GM18508 (cell line): ENCODE measurements around the gene PLG.
"Not testable (repeated sequence)": the region's sequence is repeated elsewhere in the genome, so short reads cannot be mapped to it uniquely, and the experiment has no call there.

Source experiments
- ATAC-seq: cut with Tn5 transposase; IDR thresholded peaks from one replicate; pipeline ENCODE4 v1.9.1; 2021; ENCODE audit warnings: moderate number of reproducible peaks; ENCODE audit not compliant: insufficient read depth, unreplicated experiment

Gene PLG

DNA sequence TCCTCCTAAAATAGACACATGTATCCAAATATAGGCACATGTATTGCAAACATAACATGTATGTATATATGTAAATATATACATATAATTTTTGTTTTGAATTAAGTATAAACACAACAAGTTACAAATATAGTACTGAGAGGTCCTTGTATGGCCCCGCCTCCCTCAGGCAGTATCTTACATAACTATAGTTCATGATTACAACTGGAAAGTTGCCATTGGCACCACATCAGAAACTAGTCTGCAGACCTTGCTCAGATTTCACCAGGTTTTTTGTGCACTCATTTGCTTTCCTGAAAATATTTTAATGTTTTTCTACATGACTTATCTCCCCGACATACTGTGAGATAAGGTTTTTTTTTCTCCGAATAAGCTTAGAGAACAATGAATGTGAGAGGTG is 5.2 kb upstream of the PLG start:
- ATAC-seq, result not testable (repeated sequence)

DNA sequence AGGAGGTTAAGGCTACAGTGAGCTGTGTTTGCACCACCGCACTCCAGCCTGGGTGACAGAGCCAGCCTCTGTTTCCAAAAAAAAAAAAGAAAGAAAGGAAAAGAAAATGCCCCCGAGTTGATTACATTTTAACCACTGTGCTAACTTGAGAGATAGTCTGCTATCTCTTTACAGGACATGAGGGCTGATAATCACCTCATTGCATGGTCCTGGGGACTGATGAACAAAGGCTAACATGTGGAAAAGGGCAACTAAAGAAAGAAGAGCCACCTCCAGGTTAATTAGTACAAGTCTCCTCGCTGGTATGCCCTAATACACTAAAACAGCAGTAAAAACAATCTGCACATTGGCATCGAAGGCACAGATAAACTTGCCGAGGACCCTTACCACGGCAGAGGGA is 4.2 kb upstream of the PLG start:
- no peak for ATAC-seq

DNA sequence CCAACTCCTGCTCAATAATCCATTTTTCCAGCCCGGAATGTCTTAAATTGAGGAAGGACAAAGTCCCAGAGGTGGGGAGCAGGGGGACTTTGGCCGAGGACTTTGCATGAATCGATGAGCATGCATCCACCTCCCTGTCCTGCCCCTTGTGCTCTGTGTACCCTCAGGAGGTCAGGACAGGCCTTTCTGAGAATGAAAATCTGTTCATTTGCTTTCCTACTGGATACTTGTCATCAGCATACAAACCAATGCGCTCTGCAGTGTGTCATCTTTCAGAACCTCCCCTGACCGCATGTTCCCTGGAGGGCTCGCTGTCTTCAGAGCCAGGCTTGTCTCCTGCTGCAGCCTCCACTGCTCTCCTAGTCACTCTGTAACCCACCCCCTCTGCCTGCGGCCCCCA is 2.6 kb downstream of the PLG start:
- not testable (repeated sequence) for ATAC-seq

DNA sequence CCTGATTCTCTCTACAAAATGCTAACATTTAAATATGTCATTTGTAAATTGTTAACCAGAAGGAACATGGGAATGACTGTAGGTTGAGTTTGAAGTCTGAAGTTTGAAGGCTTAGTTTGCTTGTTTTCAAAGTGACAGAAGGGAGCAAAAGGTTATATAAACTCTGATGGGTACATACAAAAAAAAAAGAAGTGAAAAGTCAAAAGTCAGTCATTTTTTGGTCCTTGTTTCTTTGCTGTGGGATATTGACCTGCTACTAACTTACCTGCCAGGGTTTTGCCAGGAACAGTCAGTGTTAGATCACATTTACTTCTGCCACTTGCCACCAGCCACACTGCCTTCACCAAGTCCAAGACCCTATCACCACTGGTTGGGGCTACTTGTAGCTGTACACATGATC is 6.9 kb downstream of the PLG start:
- ATAC-seq, result not testable (repeated sequence)

DNA sequence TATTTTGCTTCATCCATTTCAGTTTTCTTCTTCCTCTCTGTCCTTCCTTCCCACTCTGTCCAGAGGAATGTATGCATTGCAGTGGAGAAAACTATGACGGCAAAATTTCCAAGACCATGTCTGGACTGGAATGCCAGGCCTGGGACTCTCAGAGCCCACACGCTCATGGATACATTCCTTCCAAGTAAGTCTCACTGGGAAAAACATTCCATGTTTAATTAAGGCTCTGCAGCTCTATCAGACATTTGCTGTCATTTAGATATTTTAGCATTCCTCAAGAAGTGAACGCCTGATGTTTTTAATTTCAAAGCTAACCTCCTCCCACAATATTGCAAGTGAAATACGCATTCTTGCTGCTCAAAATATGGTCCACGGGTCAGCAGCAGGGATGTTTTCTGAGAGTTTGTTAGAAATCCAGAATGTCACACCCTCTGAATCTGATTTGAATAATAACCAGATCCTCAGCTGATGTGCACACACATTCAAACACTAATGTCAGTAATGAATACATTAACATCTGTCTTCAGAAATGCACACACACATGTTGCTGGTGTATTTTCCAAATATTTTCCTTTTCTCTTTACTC is 12.8 kb downstream of the PLG start:
- ATAC-seq, result no peak

DNA sequence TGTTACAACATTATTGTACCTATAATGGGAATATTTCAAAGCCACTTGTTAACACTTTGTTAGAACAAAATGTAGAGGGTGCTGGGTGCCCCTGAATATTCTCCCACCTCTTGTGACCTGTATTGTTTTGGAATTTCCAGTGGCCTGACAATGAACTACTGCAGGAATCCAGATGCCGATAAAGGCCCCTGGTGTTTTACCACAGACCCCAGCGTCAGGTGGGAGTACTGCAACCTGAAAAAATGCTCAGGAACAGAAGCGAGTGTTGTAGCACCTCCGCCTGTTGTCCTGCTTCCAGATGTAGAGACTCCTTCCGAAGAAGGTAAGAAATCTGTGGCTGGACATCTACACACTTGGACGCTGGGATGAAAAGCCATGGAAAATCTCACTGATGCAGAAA is 28.9 kb downstream of the PLG start:
- ATAC-seq, result no peak

DNA sequence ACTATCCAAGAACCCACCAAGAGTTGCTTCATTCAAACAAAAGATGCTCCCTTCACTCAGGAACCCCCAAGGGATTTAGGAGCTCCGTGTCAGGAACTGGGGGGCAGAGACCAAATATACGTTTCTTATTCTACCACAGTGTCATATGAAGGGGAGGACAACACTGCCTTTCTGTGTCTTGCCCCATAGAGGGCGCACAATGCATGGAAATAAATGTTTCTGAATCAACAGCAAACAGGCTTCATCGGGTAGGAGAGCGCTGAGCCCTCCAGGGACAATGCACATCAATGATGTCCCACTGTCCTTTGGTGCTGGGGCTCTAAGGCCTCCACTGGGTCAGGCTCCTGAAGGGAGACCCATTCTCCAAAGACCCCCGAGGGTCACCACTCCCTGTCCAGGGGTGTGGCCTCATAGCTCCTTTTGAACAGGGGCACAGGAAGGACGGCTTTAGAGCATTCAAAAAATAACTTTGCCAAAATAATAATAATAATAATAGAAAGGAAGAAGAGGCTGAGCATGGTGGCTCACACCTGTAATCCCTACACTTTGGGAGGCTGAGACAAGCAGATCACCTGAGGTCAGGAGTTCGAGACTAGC is 31.1 kb downstream of the PLG start:
- ATAC-seq, result peak; percentile 84

DNA sequence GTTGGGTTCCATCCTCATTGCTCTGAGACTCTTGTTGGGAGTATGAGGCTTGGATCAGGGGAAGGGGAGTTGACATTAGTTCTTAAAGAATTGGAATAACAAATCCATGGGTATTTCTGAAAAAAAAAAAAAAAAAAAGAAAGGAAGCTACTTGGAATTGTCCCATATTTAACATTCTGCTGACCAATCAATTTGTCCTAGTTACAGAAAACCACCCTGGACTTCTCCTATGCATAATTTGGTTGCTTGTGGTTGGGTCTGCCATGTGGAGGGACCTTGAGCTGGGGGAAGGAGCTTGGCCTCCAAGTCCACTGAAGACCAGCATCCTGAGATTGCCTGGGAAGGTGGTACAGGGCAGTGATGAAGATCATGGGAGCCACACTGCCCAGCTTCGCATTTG is 32.6 kb downstream of the PLG start:
- ATAC-seq, result no peak

DNA sequence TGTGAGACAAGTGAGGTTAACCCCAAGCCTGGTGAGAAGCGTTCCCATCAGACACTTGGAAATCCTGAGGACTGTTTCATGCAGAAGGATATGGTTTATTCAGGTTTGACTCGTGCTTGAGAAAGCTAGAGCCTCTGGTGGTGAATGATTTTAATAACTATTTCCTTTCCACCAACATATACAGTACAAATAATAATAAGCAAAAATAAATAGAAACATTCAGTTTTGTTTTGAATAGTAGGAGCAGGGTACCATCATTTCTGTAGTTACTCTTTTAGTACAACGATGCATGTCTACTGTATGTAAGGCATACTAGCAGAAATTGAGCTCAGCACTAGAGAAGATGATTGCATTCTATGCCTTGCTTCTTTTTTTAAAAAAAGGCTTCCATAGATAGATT is 33.5 kb downstream of the PLG start:
- ATAC-seq, result peak; percentile 79

DNA sequence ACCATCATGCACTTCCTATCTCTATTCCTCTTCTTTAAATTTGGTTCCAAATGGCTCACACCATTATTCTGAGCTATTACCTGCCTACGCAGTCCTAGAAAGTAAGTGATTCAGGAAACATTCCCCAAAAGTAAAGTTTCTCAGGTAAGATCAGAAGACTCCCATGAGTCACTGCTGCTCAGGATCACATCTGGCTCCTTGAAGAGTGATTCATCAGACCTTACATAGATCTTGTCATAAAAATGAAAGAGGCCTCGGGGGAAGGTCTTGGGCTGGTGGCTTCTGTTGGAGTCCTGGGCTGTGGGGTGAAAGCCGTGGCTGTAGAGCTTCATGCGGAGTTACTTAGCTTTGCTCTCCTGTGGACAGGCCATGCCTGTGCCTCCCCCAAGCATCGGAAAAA is 35.9 kb downstream of the PLG start:
- no peak for ATAC-seq

DNA sequence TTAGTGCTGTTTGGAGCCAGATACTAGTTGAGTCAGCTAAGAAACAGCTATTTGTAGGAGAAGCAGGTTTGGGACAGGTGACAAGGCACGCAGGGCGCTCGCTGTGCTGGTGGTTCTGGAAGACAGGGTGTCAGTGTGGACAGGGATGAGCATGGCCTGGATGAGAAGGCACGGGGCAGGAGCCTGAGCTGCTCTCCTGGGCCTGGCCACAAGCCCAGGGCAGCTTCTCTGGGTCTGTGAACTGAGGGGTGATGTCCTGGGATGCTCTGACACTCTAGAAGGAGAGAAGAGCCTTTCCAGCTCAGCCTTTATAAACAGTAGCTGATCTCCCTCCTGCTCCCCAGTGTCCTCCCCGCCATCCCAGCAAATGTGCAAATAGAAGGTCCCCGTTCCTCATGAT is 37.9 kb downstream of the PLG start:
- no peak for ATAC-seq

DNA sequence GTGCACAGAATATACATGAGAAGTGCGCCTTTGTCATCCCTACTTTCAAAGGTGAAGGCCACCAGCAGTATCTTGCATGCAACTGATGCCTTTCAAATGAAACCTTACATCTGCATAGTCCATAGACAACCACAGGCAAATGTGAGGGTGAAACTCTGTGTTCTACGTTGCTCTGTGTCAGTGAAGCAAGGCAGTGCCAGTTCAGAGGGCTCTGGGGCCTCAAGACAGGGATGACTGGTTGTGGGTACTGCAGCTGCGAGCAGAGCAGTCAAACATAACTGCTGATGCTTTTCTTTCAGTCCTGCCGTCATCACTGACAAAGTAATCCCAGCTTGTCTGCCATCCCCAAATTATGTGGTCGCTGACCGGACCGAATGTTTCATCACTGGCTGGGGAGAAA is 39.0 kb downstream of the PLG start:
- ATAC-seq, result peak; percentile 99

DNA sequence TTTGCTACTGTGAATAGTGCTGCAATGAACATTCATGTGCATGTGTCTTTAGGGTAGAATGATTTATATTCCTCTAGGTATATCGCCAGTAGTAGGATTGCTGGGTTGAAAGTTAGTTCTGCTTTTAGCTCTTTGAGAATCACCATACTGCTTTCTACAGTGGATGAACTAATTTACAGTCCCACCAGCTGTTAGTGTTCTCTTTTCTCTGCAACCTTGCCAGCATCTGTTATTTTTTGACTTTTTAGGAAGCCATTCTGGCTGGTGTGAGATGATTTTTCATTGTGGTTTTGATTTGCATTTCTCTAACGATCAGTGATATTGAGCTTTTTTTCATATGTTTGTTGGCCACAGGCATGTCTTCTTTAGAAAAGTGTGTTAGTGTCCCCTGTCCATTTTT is 40.0 kb downstream of the PLG start:
- ATAC-seq, result peak; percentile 38

DNA sequence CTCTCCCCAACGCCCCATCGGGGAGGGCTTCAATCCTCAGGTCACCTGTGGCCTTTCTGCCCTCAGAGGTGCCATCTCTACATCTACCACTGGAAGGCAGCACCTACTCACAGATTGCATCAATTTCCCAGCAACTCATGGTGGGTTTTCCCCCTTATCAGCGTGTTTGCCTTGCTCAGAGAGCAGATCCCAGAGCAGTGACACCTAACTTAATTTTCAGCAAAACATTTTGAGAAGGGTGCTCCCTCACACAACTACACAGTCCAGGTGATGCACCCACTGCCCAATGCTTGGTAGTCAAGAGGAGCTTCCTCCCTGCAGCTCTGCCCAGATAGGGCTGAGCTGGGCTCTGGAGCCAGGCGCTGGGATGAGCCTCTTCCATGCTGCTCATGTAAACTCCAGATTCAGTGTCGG is 48.2 kb downstream of the PLG start:
- ATAC-seq, result peak; percentile 74

DNA sequence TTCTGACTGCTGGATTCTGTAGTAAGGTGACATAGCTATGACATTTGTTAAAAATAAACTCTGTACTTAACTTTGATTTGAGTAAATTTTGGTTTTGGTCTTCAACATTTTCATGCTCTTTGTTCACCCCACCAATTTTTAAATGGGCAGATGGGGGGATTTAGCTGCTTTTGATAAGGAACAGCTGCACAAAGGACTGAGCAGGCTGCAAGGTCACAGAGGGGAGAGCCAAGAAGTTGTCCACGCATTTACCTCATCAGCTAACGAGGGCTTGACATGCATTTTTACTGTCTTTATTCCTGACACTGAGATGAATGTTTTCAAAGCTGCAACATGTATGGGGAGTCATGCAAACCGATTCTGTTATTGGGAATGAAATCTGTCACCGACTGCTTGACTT is 51.2 kb downstream of the PLG start:
- ATAC-seq, result not testable (repeated sequence)

DNA sequence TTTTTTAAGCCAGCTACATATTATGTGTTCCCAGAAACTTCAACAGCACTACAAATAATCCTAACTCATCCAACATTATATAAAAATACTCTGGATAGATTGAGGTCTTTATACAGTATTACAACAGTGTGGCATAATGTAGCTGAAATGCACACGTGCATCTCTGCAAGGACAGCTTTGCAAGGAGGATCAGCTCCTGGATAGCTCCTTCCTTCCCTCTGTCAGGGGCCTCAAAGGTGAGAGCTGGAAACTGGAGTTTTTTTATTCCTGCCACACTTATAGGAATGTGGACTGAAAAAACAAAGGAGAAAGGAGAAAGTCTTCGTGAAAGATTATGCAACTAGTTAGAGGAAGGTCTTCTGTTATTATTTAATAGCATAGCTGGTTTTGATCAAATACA is 53.1 kb downstream of the PLG start:
- no peak for ATAC-seq

DNA sequence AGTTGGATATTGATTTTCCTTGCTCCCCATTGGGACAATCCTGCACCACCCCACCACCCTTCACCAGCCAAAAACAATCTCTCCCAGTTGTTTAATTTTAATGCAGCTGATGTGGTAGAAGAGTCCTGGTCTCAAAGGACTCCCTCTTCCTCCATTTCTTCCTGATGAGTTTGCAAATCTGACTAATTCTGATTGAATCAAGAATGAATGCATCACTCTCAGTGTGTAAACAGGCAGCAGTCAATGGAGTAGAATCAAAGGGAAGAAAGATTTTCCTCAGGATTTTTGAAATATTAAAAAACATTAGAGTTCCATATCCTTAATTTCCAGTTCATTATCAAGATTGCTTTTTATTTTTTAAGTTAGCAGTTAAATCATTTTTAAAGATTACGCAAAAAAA is 54.0 kb downstream of the PLG start:
- no peak for ATAC-seq

DNA sequence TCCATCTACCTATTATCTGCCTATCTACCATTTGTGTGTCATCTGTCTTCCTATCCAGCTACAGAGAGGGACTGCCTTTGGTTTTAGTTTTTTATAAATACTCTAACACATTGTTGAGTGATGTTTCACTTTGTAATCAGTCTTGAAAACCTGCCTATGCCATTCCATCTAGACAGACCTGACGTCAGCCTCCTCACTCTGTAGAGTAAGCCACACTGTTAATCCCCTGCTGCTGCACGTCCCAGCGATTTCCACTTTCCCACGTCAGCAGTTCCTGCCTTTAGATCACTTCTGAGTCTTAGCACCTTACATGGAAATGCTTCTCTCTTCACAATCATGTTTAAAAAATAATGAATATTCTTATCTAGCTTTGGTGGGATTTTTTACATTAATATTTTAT is 54.8 kb downstream of the PLG start:
- no peak for ATAC-seq

DNA sequence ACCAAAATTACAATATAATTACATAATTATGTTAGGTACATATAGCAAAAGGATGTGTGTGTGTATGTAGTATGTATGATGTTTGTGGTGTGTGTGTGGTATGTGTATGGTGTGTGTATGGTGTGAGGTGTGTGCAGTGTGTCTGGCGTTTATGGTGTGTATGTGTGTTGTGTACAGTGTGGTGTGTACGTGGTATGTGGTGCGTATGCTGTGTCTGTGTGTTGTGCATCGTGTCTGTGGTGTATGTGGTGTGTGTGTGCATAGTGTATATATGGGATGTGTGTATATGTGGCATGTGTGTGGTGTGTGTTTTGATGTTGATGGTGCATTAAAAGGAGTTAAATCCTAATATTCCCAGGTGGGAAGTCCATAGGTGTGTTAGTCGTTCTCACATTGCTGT is 62.8 kb downstream of the PLG start:
- ATAC-seq, result no peak

DNA sequence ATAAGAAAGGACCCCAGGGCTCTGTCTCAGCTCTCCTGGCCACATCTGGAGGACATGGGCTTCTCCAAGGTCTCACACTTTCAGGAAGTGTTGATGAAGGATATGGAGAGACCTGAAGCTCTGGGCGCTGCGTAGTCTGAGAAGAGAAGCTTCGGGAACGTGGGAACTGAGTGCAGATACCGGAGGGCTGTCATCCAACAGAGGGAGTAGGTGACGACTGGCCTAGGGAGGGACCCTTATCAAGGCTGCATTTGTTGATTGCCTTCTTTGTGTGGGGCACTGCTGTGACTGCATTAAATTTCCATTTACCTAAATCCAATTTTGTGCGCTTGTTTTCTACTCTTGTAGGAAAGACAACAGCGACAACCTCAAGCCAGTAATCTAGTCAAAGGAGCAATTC is 63.4 kb downstream of the PLG start:
- ATAC-seq, result no peak

DNA sequence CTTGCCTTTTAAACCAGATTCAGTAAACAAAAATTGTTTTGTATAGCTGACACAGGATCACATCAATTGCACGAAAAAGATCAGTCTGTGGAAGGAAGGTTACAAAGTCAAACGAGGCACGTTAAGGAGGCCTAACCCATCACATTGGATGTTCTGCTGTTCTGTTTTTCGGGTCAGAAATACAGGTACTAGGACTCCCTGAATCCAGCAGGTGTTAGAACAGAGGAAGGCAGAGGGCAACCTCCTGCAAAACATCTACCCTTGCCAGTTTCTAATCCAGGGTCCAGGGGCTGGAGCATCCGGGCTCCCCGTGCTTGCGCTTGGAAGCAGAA is 64.6 kb downstream of the PLG start:
- ATAC-seq, result no peak

DNA sequence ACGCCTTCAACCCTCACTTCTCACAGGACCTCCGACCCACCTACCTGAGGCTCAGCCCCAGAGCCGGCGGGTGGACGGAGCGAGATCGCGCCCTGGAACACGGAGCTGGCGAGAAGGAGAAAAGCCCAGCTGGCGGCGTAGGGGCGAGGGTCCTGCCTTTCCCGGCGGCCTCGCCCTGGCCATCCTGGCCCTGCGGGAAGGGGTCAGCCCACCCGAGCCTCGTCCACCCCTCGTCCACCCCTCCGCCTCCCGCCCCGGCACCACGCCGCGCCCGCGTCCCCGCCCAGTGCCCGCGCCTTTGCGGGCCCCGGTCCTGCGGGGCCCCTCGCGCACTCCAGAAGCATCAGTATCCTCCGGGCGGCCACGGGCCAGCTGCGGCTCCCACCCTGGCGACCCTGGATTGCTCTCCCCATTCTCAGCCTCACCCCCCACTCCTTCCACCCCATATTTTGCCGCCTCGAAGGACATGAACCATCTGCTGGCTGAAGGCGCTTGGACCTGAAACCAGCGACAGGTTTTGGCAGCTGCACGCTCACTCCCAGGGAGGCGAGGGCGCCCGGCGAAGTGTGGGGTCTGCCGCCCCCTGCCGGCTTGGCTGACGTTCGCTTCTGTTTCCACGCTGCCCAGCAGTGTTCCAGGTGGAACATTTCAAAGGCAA is 65.1 kb downstream of the PLG start:
- ATAC-seq, result peak; percentile 91
